B cell (primary cell): ENCODE measurements around the gene HEXIM2. TPM values are rescaled to one million over a fixed set of nuclear protein-coding genes. Genes with fewer than 3 reads are reported as not detected.

Experiments used
- ATAC-seq: fragments of 200-7000 bp; cut with Tn5 transposase; one replicate; pipeline ENCODE4 v1.10.0; 2021; ENCODE audit warnings: low read depth, mild to moderate bottlenecking, moderate number of reproducible peaks, moderate library complexity
- CTCF ChIA-PET: fragments of 350-600 bp; sonication (Branson Sonifier 250); formaldehyde crosslinking; loops from one replicate; lab custom pipeline; 2021; ENCODE audit warnings: antibody characterized with exemption, inconsistent platforms; lab: Charles Lee
- POLR2A ChIA-PET: fragments of 350-600 bp; sonication (Branson Sonifier 250); formaldehyde crosslinking; loops from one replicate; lab custom pipeline; 2021; ENCODE audit warnings: antibody characterized with exemption; lab: Charles Lee
- DNase-seq: peaks from one replicate; pipeline ENCODE4 v3.0.0; 2013
- H2AFZ ChIP-seq: 2 replicates; pipeline ENCODE4 v1.6.1; 2012; ENCODE audit warnings: mild to moderate bottlenecking, low read depth, low read length; ENCODE audit not compliant: insufficient read depth, poor library complexity, severe bottlenecking
- H3K27ac ChIP-seq, 2 donors: 1 replicate in 1 of 2; 2 replicates in 1 of 2; pipeline ENCODE4 v1.5.1; 2012 to 2013; ENCODE audit warnings: low read length in 2 of 2, mild to moderate bottlenecking in 2 of 2, moderate library complexity in 1 of 2
- H3K27me3 ChIP-seq, 4 experiments: fragments of 200-600 bp in 1 of 4; sonication (generic) in 1 of 4; replicated peaks in 1 of 4; 1 replicate in 2 of 4; 2 replicates in 2 of 4; pipeline versions ENCODE4 v1.6.1 to v1.7.0; 2013 to 2016; ENCODE audit warnings: low read length in 3 of 4, mild to moderate bottlenecking in 2 of 4, mixed read lengths in 1 of 4, moderate library complexity in 1 of 4; ENCODE audit not compliant: insufficient read depth in 4 of 4, control insufficient read depth in 3 of 4; ENCODE audit errors: control extremely low read depth in 1 of 4
- H3K36me3 ChIP-seq, 2 experiments: replicated peaks in 1 of 2; 1 replicate in 1 of 2; 2 replicates in 1 of 2; pipeline versions ENCODE4 v1.6.1 to v1.7.1; 2013; ENCODE audit warnings: low read length in 1 of 2; ENCODE audit not compliant: insufficient read depth in 2 of 2, control insufficient read depth in 1 of 2; ENCODE audit errors: control extremely low read depth in 1 of 2, extremely low read depth in 1 of 2
- H3K4me1 ChIP-seq, 2 donors: fragments of 200-600 bp in 1 of 2; sonication (generic) in 1 of 2; 1 replicate in 1 of 2; 2 replicates in 1 of 2; pipeline versions ENCODE4 v1.5.1 to v1.6.1; 2013 to 2017; ENCODE audit warnings: low read length in 2 of 2; ENCODE audit not compliant: control insufficient read depth in 2 of 2, insufficient read depth in 2 of 2
- H3K4me2 ChIP-seq: replicated peaks from 2 replicates; pipeline ENCODE3; 2012; ENCODE audit warnings: mild to moderate bottlenecking, low read depth, low read length; ENCODE audit not compliant: poor library complexity, severe bottlenecking
- H3K4me3 ChIP-seq, 5 experiments: fragments of 200-600 bp in 1 of 5; sonication (generic) in 1 of 5; 1 replicate in 3 of 5; 2 replicates in 2 of 5; pipeline versions ENCODE4 v1.5.1 to v1.7.0; 2011 to 2016; ENCODE audit warnings: low read length in 4 of 5, mild to moderate bottlenecking in 4 of 5, low read depth in 2 of 5, control low read depth in 1 of 5, moderate library complexity in 1 of 5; ENCODE audit not compliant: insufficient read depth in 1 of 5; ENCODE audit errors: control extremely low read depth in 1 of 5, extremely low read depth in 1 of 5
- H3K79me2 ChIP-seq: fragments of 200-600 bp; sonication (generic); one replicate; pipeline ENCODE4 v1.6.0; 2016; ENCODE audit warnings: low read length; ENCODE audit not compliant: control insufficient read depth, insufficient read depth
- H3K9ac ChIP-seq: fragments of 200-600 bp; sonication (generic); 2 replicates; pipeline ENCODE4 v1.6.1; 2017; ENCODE audit warnings: mild to moderate bottlenecking, low read length, moderate library complexity
- H3K9me3 ChIP-seq, 3 donors: one replicate each; pipeline versions ENCODE4 v1.6.1 to v1.7.1; 2013; ENCODE audit warnings: low read length in 2 of 3; ENCODE audit not compliant: control insufficient read depth in 2 of 3, insufficient read depth in 1 of 3; ENCODE audit errors: control extremely low read depth in 1 of 3
- H4K20me1 ChIP-seq: 2 replicates; pipeline ENCODE4 v1.6.0; 2012; ENCODE audit warnings: mild to moderate bottlenecking, low read length; ENCODE audit not compliant: insufficient read depth, control insufficient read depth, poor library complexity, severe bottlenecking
- H3K27ac Mint-ChIP-seq: one replicate; pipeline ENCODE4 v1.8.0; 2021; ENCODE audit warnings: mixed read lengths
- H3K27me3 Mint-ChIP-seq: one replicate; pipeline ENCODE4 v1.8.0; 2021; ENCODE audit warnings: mixed read lengths
- H3K4me1 Mint-ChIP-seq: one replicate; pipeline ENCODE4 v1.8.0; 2021; ENCODE audit warnings: mixed read lengths
- H3K4me3 Mint-ChIP-seq: one replicate; pipeline ENCODE4 v1.8.0; 2021; ENCODE audit warnings: mixed read lengths
- H3K9me3 Mint-ChIP-seq: one replicate; pipeline ENCODE4 v1.8.0; 2022; ENCODE audit warnings: mixed read lengths; ENCODE audit not compliant: insufficient read depth
- CTCF ChIP-seq: fragments of 200-600 bp; IDR thresholded peaks from one replicate; pipeline ENCODE4 v1.8.0; 2022; ENCODE audit warnings: antibody characterized with exemption, mild to moderate bottlenecking
- EZH2 ChIP-seq: IDR thresholded peaks from 2 replicates; pipeline ENCODE4 v1.6.1; 2012; ENCODE audit warnings: borderline replicate concordance, low read depth, mild to moderate bottlenecking, moderate library complexity, low read length; ENCODE audit not compliant: insufficient read depth, poor library complexity, severe bottlenecking
- WGBS: methylation state at CpG from one replicate; pipeline ENCODE4 v1.1.5; 2013; ENCODE audit warnings: missing lambda C conversion rate; ENCODE audit not compliant: insufficient coverage; 5-methylcytosine and 5-hydroxymethylcytosine counted together
- intact Hi-C: fragments of 100-400 bp; cut with micrococcal nuclease; formaldehyde crosslinking; loops from one replicate; pipeline ENCODE4 v1.10.0; 2022
- polyA plus RNA-seq: library from polyadenylated mRNA; depleted of rRNA; stranded (reverse); fragments of >200 nt; gene quantifications from 2 replicates; pipeline ENCODE4 v1.2.3, GENCODE V29; 2012
- total RNA-seq, 2 donors: library from RNA; stranded (reverse); fragments of 120-200 nt in 1 of 2; gene quantifications; 1 replicate in 1 of 2; 2 replicates in 1 of 2; pipeline versions ENCODE4 v1.2.3 to v1.2.4, GENCODE V29; 2013 to 2022

HEXIM2 gene
- total and polyA plus RNA-seq, 2 donors (not counting 1 experiment from before 2014, with no cell fraction given): 3.7 to 10.0 TPM

- H3K9me3 ChIP-seq: no peaks in the 10 kb centered on the region
- POLR2A ChIA-PET: interaction anchor here (0.5 to 3.6 kb wide), 7 partner anchors 10 to 827 kb away, joined by 3 to 23 read pairs (median 4); partner anchors contain the start of genes GRN, HEXIM1 and HEXIM2
- H3K4me1 Mint-ChIP-seq: peaks cover 12% of the 10 kb centered on the region
- H3K4me3 Mint-ChIP-seq: peak overlapping the region; percentile 86
- H2AFZ ChIP-seq: peak overlapping the region; percentile 87
- CTCF ChIA-PET: interaction anchor here (0.7 to 3.0 kb wide), 10 partner anchors 9 to 58 kb away, joined by 3 to 32 read pairs (median 6); partner anchors contain the start of genes ACBD4, HEXIM1 and HEXIM2
- intact Hi-C loops: loop anchor here (1.0 to 2.0 kb wide), 4 partner anchors 11 to 75 kb away; partner anchors contain the start of genes ACBD4, HEXIM1 and HEXIM2
- H4K20me1 ChIP-seq: no peaks in the 10 kb centered on the region
- TF ChIP-seq CTCF: no peak
- no peak for TF ChIP-seq EZH2
- H3K4me1 ChIP-seq: peaks cover 11 to 16% of the 10 kb centered on the region in 2 donors
- peak overlapping the region; percentile 40 to 63 for H3K27ac ChIP-seq
- no peaks in the 10 kb centered on the region for H3K9me3 Mint-ChIP-seq
- 100% methylated on average over 1 of the region's 5 CpGs for WGBS
- peak overlapping the region; percentile 54 for H3K9ac ChIP-seq
- DNase-seq (no peak), ATAC-seq (no peak)
- H3K27me3 Mint-ChIP-seq: no peaks in the 10 kb centered on the region
- H3K36me3 ChIP-seq: no peaks in the 10 kb centered on the region
- peak overlapping the region in 4 of 5 experiments; percentile 31 to 51 (median 49) for H3K4me3 ChIP-seq
- H3K27ac Mint-ChIP-seq: peak overlapping the region; percentile 97
- no peaks in the 10 kb centered on the region for H3K27me3 ChIP-seq
- H3K79me2 ChIP-seq: no peaks in the 10 kb centered on the region
- H3K4me2 ChIP-seq: peak overlapping the region; percentile 76
Measured at GRCh38 chr17:45172232-45172540, 10.5 kb downstream of the HEXIM2 start.
